Central memory CD8-positive, alpha-beta T cell (primary cell): ENCODE results near the gene KIAA1671.

Experiments
- ATAC-seq: fragments of 150-1000 bp; cut with Tn5 transposase; replicated peaks from 2 replicates; pipeline ENCODE4 v1.10.0; 2022; ENCODE audit warnings: mild to moderate bottlenecking, moderate FRiP score, moderate number of reproducible peaks; ENCODE audit not compliant: poor library complexity, severe bottlenecking; ENCODE audit errors: extremely low read depth
- DNase-seq, 2 donors: peaks; one replicate each; pipeline ENCODE4 v3.0.0; 2021; ENCODE audit warnings: low spot score in 2 of 2
- H3K27ac Mint-ChIP-seq: one replicate; pipeline ENCODE4 v1.8.0; 2022; ENCODE audit warnings: low read depth, mild to moderate bottlenecking, moderate library complexity, mixed read lengths
- H3K27me3 Mint-ChIP-seq: one replicate; pipeline ENCODE4 v1.8.0; 2022; ENCODE audit warnings: mixed read lengths
- H3K36me3 Mint-ChIP-seq: one replicate; pipeline ENCODE4 v1.8.0; 2022; ENCODE audit warnings: mild to moderate bottlenecking, moderate library complexity, mixed read lengths; ENCODE audit not compliant: insufficient read depth
- H3K4me1 Mint-ChIP-seq: one replicate; pipeline ENCODE4 v1.8.0; 2022; ENCODE audit warnings: mixed read lengths
- H3K4me3 Mint-ChIP-seq: one replicate; pipeline ENCODE4 v1.8.0; 2022; ENCODE audit warnings: mild to moderate bottlenecking, moderate library complexity, mixed read lengths
- H3K9me3 Mint-ChIP-seq: one replicate; pipeline ENCODE4 v1.8.0; 2022; ENCODE audit warnings: mixed read lengths

KIAA1671 gene

DNA sequence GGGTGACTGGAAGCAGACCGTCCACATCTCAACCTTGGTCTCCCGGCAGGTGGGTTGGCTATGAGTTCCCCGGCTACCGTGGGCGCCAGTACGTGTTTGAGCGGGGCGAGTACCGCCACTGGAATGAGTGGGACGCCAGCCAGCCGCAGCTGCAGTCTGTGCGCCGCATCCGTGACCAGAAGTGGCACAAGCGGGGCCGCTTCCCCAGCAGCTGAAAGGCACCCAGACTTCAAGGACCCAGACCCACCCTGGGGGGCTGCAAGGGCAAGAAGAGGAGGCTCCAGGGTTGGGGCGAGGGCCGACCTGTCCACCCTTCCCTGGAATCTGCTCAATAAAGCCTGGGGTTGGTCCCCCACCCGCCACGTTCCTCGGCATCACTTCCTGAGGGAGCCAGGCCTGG, 254.5 kb downstream of the KIAA1671 start:
- H3K4me3 Mint-ChIP-seq: no peak overlapping the region
- no peaks in the 10 kb centered on the region for H3K4me1 Mint-ChIP-seq
- DNase-seq (no peak), ATAC-seq (no peak)
- H3K27ac Mint-ChIP-seq: no peak overlapping the region
- no peaks in the 10 kb centered on the region for H3K27me3 Mint-ChIP-seq
- no peaks in the 10 kb centered on the region for H3K9me3 Mint-ChIP-seq
- H3K36me3 Mint-ChIP-seq: no peaks in the 10 kb centered on the region

DNA sequence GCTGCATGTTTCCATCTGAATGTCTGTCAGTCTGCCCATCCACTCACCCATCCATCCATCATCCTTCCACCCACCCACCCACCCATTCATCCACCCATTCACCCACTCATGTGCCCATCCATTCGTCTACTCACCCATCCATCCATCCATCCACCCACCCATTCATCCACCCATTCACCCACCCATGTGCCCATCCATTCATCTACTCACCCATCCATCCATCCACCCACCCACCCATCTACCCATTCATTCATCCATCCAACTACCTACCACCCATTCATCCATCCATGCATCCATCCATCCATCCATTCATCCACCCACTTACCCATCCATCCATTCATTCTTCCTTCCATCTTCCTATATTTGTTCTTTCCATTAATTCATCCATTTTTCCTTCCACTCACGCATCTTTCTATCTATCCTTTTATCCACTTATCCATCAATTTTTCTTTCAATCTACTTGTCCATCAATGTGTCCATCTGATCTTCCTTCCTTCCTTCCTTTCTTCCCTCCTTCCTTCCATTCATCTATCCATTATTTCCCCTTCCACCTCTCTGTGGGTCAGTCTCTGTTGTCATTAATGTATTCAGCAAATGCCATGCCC, 255.1 kb downstream of the KIAA1671 start:
- DNase-seq (no peak), ATAC-seq (no peak)
- H3K27me3 Mint-ChIP-seq: no peaks in the 10 kb centered on the region
- no peaks in the 10 kb centered on the region for H3K9me3 Mint-ChIP-seq
- H3K4me1 Mint-ChIP-seq: no peaks in the 10 kb centered on the region
- no peak overlapping the region for H3K4me3 Mint-ChIP-seq
- no peaks in the 10 kb centered on the region for H3K36me3 Mint-ChIP-seq
- H3K27ac Mint-ChIP-seq: no peak overlapping the region

DNA sequence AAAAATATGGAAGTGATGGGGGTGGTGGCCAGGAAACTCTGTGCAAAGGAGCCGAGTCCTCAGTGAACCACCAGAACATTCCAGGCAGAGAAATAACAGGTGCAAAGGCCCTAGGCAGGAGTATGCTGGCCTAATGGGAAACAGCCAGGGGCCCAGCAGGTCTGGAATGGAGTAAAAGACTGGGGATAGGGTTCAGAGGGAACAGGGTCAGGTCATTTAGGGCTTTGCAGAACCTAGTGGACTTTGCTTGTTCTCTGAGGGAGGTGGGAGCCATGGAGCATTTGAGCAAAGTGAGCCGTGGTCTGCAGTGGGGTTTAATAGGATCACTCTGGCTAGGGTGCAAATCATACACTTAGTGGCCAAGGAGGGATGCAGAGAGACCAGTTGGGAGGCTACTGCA, 255.8 kb downstream of the KIAA1671 start:
- no peaks in the 10 kb centered on the region for H3K36me3 Mint-ChIP-seq
- peaks cover 2% of the 10 kb centered on the region for H3K27me3 Mint-ChIP-seq
- ATAC-seq: no peak
- H3K9me3 Mint-ChIP-seq: no peaks in the 10 kb centered on the region
- no peak for DNase-seq
- H3K4me3 Mint-ChIP-seq: no peak overlapping the region
- no peaks in the 10 kb centered on the region for H3K4me1 Mint-ChIP-seq
- H3K27ac Mint-ChIP-seq: no peak overlapping the region

DNA sequence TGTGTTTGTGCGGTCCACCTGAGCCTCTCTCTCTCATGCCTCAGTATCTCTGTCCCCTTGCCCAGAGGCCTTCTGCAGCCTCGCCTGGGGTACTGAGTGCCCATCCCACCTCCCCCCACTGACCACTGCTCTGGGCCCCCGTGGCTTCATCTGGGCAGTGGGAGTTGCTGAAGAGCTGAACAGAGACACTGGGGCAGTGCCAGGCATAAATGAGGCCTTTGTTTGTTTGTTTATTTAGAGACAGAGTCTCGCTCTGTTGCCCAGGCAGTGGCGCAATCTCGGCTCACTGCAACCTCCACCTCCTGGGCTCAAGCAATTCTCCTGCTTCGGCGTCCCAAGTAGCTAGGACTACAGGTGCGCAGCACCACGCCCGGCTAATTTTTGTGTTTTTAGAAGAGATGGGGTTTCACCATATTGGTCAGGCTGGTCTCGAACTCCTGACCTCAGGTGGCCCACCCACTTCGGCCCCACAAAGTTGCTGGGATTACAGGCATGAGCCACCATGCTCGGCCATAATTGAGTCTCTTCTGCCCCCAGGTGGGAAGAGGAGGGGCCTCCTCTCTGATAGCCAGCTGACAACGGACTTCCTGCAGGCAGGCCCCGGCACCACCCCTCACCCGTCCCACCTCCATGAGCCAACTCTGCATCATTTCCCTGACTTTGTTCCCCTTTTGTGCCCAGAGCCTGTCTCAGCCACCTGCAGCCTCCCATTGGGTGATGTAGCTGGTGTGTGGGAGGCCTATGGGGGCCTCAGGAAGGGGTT, 256.4 kb downstream of the KIAA1671 start:
- ATAC-seq: no peak
- no peak overlapping the region for H3K4me3 Mint-ChIP-seq
- H3K4me1 Mint-ChIP-seq: no peaks in the 10 kb centered on the region

DNA sequence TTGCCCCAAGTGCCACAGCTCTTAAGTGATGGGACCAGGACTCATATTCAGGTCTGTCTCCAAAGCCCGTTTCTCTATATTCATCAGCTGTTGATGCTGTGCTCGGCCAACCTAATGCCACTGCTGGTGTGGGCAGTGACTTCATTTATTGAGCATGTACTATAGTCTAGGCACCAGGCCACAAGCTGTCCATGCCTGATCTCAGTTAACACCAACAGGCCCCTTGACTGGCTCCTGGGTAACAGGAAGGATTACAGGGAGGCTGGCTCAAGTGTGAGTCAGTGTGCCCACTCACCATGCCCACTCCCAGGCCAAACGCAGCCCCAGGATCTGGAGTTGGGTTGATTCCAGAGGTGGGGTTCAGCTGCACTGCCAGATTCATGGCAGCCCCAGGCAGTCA, 258.3 kb downstream of the KIAA1671 start:
- DNase-seq (no peak), ATAC-seq (no peak)
- Mint-ChIP-seq H3K27ac (no peak overlapping the region), H3K9me3 (no peaks in the 10 kb centered on the region), H3K4me1 (no peaks in the 10 kb centered on the region), H3K4me3 (no peak overlapping the region), H3K27me3 (peaks cover 20% of the 10 kb centered on the region), H3K36me3 (no peaks in the 10 kb centered on the region)

More for the DNA sequence above, 256.4 kb downstream of the KIAA1671 start:
- DNase-seq: no peak
- no peak overlapping the region for H3K27ac Mint-ChIP-seq
- H3K9me3 Mint-ChIP-seq: no peaks in the 10 kb centered on the region
- H3K36me3 Mint-ChIP-seq: no peaks in the 10 kb centered on the region
- H3K27me3 Mint-ChIP-seq: peaks cover 8% of the 10 kb centered on the region

DNA sequence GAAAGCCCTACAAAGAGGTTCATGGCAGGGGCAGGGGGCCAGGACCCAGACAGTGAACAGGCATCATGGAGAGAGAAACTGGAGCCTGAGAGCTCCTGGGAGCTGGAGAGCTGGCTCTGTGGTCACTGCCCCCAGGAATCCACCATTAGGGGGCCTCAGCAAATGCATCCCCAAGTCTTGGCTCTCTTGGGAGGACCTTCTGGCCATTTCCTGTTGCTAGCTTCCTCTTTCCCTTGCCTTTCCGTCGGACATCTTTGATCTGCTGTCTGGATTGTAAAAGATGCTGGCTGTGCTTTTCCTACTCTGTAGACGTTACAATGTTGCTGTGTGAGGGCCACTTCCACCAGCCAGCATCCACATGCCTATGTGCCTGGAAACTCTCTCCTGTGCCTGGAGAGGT, 259.8 kb downstream of the KIAA1671 start:
- H3K4me1 Mint-ChIP-seq: no peaks in the 10 kb centered on the region
- H3K27me3 Mint-ChIP-seq: peaks cover 35% of the 10 kb centered on the region
- no peak overlapping the region for H3K27ac Mint-ChIP-seq
- DNase-seq: no peak
- no peak overlapping the region for H3K4me3 Mint-ChIP-seq
- no peak for ATAC-seq
- H3K36me3 Mint-ChIP-seq: no peaks in the 10 kb centered on the region
- no peaks in the 10 kb centered on the region for H3K9me3 Mint-ChIP-seq

DNA sequence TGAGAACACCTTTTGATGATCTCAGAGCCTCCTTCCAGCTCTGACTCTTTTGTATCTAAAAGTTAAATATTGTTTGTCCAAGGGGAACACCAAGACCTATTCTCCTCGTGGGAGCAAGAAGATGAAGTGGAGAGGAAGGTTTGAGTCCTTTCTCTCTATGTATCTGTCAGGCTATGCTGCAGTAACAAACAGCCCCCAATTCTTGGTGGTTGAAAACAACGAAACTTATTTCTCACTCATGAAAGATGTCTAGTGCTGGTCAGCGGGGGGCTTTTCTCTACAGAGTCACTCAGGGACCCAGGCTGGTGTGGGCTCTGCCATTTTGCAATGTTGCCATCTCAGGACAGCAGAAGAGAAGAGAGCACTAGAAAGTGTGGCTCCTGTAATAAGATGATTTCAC, 260.7 kb downstream of the KIAA1671 start:
- ATAC-seq: no peak
- Mint-ChIP-seq H3K27me3 (peaks cover 44% of the 10 kb centered on the region), H3K27ac (no peak overlapping the region), H3K9me3 (no peaks in the 10 kb centered on the region), H3K4me3 (no peak overlapping the region), H3K36me3 (no peaks in the 10 kb centered on the region), H3K4me1 (no peaks in the 10 kb centered on the region)
- no peak for DNase-seq

DNA sequence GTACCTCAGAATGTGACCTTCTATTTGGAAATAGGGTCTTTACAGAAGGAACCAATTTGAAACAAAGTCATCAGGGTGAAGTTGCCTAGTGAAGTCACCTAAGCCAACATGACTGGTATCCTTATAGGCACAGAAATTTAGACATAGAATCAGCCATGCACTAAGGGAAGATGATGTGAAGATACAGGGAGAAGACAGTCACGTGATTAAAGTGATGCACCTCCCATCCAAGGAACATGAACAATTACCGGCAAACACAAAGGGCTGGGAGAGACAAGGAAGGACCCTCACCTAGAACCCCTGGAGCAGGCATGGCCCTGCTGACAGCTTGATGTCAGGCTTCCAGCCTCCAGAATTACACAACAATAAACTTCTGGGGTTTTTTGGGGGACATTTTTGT, 263.7 kb downstream of the KIAA1671 start:
- no peaks in the 10 kb centered on the region for H3K4me1 Mint-ChIP-seq
- no peak for DNase-seq
- H3K27me3 Mint-ChIP-seq: peaks cover 49% of the 10 kb centered on the region
- H3K9me3 Mint-ChIP-seq: no peaks in the 10 kb centered on the region
- no peaks in the 10 kb centered on the region for H3K36me3 Mint-ChIP-seq
- no peak overlapping the region for H3K27ac Mint-ChIP-seq
- ATAC-seq: no peak
- no peak overlapping the region for H3K4me3 Mint-ChIP-seq

DNA sequence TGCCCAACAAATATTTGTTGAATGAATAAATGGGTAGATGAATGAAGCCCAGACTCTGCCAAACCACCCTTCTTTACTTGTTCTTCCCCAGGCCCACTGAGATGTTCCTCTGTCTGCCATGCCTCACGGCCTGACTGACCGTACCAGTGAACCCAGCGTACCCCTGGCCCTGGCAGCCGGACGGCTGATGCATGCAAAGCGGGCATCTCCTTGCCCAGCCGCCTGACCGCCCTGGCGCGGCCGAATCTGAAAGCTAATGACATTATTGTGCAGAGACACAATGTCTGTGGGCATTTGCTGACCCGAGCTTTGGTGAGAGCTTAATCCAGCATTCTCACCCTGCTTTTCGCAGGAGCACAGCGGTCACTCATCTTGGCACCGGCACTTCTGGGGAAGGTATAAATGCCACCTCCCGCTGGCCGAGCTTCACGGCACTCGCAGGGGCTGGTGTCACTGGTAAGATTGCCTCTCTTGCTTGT, 266.7 kb downstream of the KIAA1671 start, which contains the start of gene CRYBB2:
CRYBB2 (plus strand) TSS at position 429 of the 479 bp plus-strand sequence. CDS start 1,791 bp downstream, outside the sequence.
- no peak for ATAC-seq
- Mint-ChIP-seq H3K9me3 (no peaks in the 10 kb centered on the region), H3K27me3 (peaks cover 52% of the 10 kb centered on the region), H3K27ac (no peak within 1 kb of the TSS), H3K36me3 (no peaks in the 10 kb centered on the region), H3K4me3 (no peak within 1 kb of the TSS), H3K4me1 (no peaks in the 10 kb centered on the region)
- no peak for DNase-seq

DNA sequence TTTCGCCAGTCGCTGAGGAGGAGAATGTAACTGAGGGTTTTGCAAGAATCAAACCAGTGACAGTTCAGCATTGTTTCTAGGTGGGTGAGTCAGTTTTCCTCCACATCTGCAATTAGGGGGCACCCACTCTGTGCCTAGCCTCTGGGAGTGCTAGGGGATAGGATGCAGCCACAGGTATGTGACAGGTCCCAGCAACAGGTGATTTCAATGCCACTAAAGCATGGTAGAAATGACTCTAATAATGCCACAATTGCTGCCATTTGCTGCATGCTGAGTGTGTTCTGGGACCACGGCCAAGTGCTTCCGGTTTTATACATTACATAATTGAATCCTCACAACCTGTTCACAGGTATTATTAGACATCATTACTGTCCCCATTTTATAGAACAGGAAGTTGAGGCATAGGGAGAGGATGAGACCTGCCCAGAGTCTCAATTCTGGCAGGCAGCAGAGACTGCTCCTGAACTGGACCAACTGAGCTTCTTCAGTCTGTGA, 267.5 kb downstream of the KIAA1671 start:
- Mint-ChIP-seq H3K9me3 (no peaks in the 10 kb centered on the region), H3K27ac (no peak overlapping the region), H3K4me1 (no peaks in the 10 kb centered on the region), H3K4me3 (no peak overlapping the region), H3K27me3 (peaks cover 59% of the 10 kb centered on the region), H3K36me3 (no peaks in the 10 kb centered on the region)
- DNase-seq (no peak), ATAC-seq (no peak)

DNA sequence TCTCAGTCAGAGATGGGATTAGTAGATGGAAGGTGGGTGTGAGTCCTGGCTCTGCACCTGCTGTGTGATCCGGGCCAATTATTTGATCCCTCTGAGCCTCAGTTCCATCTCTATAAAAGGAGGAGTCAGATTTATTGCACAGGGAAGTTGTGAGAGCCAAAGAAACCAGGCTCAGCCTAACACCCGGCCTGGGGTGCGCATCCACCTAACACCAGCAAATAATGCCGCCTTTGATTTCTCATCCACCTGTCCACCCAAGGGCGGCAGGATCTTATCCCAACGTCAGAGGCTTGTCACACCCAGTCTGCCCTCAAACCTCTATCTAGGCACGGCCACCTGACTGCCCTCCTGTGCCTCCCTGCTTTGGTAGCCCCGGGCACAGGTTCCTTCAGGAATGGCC, 269.3 kb downstream of the KIAA1671 start:
- no peak overlapping the region for H3K4me3 Mint-ChIP-seq
- H3K27ac Mint-ChIP-seq: no peak overlapping the region
- H3K36me3 Mint-ChIP-seq: no peaks in the 10 kb centered on the region
- H3K9me3 Mint-ChIP-seq: no peaks in the 10 kb centered on the region
- ATAC-seq: no peak
- no peaks in the 10 kb centered on the region for H3K4me1 Mint-ChIP-seq
- H3K27me3 Mint-ChIP-seq: peaks cover 43% of the 10 kb centered on the region
- DNase-seq: no peak

DNA sequence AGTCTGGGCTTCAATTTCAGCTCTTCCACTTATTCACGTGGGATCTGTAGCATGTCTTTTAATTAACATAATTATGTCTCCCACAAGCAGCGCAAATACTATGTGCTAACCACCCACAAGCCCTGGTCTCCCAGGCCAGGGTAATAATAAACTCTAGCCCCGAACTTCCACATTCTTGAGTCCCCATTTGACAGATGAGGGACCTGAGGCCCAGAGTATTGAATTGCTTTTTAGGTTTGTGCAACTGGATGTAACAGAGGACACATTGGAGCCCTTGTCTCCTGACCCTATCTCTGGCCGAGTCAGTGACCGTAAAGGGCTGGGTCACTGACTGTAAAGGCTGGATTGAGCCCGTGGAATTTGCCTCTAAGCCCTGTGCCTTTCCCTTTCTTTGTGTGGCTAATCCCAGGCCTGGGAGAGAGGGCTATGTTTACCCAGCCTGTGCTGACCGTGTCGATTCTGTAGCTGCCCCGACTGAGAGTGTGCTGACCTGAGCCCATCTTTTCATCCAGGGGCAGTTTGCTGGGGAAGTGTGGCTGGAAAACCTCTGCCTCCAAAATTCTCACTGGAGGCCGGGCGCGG, 270.8 kb downstream of the KIAA1671 start:
- DNase-seq (no peak), ATAC-seq (no peak)
- Mint-ChIP-seq H3K36me3 (no peaks in the 10 kb centered on the region), H3K4me3 (no peak overlapping the region), H3K9me3 (no peaks in the 10 kb centered on the region), H3K4me1 (no peaks in the 10 kb centered on the region), H3K27ac (no peak overlapping the region), H3K27me3 (peaks cover 35% of the 10 kb centered on the region)

DNA sequence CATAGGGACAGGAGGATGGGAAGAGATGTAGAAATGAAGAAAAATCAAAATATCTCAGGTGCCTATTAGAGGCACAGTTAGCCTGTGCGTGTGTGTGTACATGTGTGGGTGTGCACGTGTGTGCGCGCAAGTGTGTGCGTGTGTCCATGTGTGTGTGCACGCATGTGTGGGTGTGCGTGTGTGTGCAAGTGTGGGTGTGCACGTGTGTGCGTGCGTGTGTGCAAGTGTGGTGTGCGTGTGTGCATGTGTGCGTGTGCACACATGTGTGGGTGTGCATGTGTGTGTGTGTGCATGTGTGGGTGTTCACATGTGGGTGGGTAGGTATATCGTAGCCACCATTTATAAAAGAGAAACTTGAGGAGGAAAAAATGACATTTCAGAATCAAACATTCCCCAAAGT, 276.3 kb downstream of the KIAA1671 start:
- no peak for ATAC-seq
- Mint-ChIP-seq H3K27ac (no peak overlapping the region), H3K27me3 (peaks cover 60% of the 10 kb centered on the region), H3K4me3 (no peak overlapping the region), H3K9me3 (no peaks in the 10 kb centered on the region), H3K4me1 (no peaks in the 10 kb centered on the region), H3K36me3 (peaks cover 2% of the 10 kb centered on the region)
- DNase-seq: no peak
